Kidney (tissue), 14 donors: ENCODE results near the gene NABP1. TPM values are rescaled to one million over a fixed set of nuclear protein-coding genes. Genes with fewer than 3 reads are reported as not detected.

Experiments
- DNase-seq, 5 donors: peaks; one replicate each; pipeline ENCODE4 v3.0.0-alpha.2; 2013 to 2020
- FAIRE-seq: peaks from 2 replicates; lab custom pipeline; 2012; peaks lifted over from hg19 to GRCh38; lab: Jason Lieb, UNC
- H3K27ac ChIP-seq, 2 donors: one replicate each; pipeline ENCODE4 v1.7.0; 2013; ENCODE audit warnings: low read depth in 2 of 2, low read length in 2 of 2, inconsistent platforms in 1 of 2
- H3K27me3 ChIP-seq: one replicate; pipeline ENCODE4 v1.7.1; 2013; ENCODE audit warnings: low read length, inconsistent platforms; ENCODE audit not compliant: control insufficient read depth, insufficient read depth
- H3K36me3 ChIP-seq, 3 donors: one replicate each; pipeline versions ENCODE4 v1.7.0 to v1.7.1; 2013; ENCODE audit warnings: low read length in 3 of 3, control low read depth in 1 of 3, inconsistent platforms in 1 of 3; ENCODE audit not compliant: insufficient read depth in 3 of 3, control insufficient read depth in 2 of 3
- H3K4me1 ChIP-seq, 3 donors: one replicate each; pipeline versions ENCODE4 v1.7.0 to v1.7.1; 2013; ENCODE audit warnings: low read length in 3 of 3, inconsistent platforms in 1 of 3, low read depth in 1 of 3; ENCODE audit not compliant: control insufficient read depth in 2 of 3, insufficient read depth in 2 of 3
- H3K4me3 ChIP-seq, 3 donors: one replicate each; pipeline versions ENCODE4 v1.7.0 to v1.8.1; 2013; ENCODE audit warnings: low read length in 3 of 3, control low read depth in 1 of 3, inconsistent platforms in 1 of 3
- H3K9ac ChIP-seq, 3 donors: one replicate each; pipeline versions ENCODE4 v1.7.0 to v1.7.1; 2013; ENCODE audit warnings: low read length in 3 of 3, control low read depth in 1 of 3, inconsistent platforms in 1 of 3
- H3K9me3 ChIP-seq, 3 donors: one replicate each; pipeline versions ENCODE4 v1.7.0 to v1.7.1; 2013; ENCODE audit warnings: low read length in 3 of 3, control low read depth in 1 of 3, inconsistent platforms in 1 of 3; ENCODE audit not compliant: control insufficient read depth in 2 of 3, insufficient read depth in 1 of 3
- CTCF ChIP-seq: IDR thresholded peaks from 3 replicates; pipeline ENCODE4 v1.5.1; 2012; ENCODE audit warnings: mild to moderate bottlenecking, moderate library complexity, borderline replicate concordance; ENCODE audit not compliant: insufficient read depth; ENCODE audit errors: extremely low read depth
- intact Hi-C: fragments of 100-400 bp; cut with DNase I; formaldehyde crosslinking; loops from one replicate; pipeline ENCODE4 v1.11.1; 2022
- polyA plus RNA-seq: library from polyadenylated mRNA; stranded (reverse); fragments of 350-450 nt; fragmentation: Illumina TruSeq; extraction: RNeasy Lipid Tissue Mini Kit (QIAGEN cat#74804); gene quantifications from one replicate; pipeline ENCODE4 v1.2.3, GENCODE V29; 2014; ENCODE audit warnings: low read depth, low replicate concordance; ENCODE audit not compliant: insufficient read depth
- total RNA-seq: library from RNA; stranded (reverse); fragmentation: NEBNext Ultra II Directional; extraction: Animal tissue kit (Norgen Biotek cat#: 25700); gene quantifications from one replicate; pipeline ENCODE4 v1.2.1, GENCODE V29; 2021
- donor health status: control.
- donor health status: control.
- donor health status: control.
- donor health status: control.
- donor health status: control.
- donor health status: DM: yes; HTN: yes; CAD: no.
- donor health status: Normal renal cell carcinoma (clear cell type).

Gene NABP1
- total and polyA plus RNA-seq, 2 donors from 2014 or later = 9.6 to 39.7 TPM

- FAIRE-seq (no peak), DNase-seq (no peak)
- Histone ChIP-seq H3K4me1 (no peaks in the 10 kb centered on the region), H3K27ac (no peak overlapping the region), H3K36me3 (no peaks in the 10 kb centered on the region), H3K9me3 (no peaks in the 10 kb centered on the region), H3K4me3 (no peak overlapping the region), H3K9ac (no peak overlapping the region), H3K27me3 (no peaks in the 10 kb centered on the region)
- TF ChIP-seq CTCF = no peak
- intact Hi-C loops = no loop called here
Observed at GRCh38 chr2:191629976-191630712, 47.8 kb upstream of the NABP1 start.

GRCh38 chr2:191631754-191632153 lies 46.2 kb upstream of the NABP1 start:
- Histone ChIP-seq H3K4me3 (no peak overlapping the region), H3K36me3 (no peaks in the 10 kb centered on the region), H3K27ac (no peak overlapping the region), H3K9ac (no peak overlapping the region), H3K4me1 (no peaks in the 10 kb centered on the region), H3K9me3 (no peaks in the 10 kb centered on the region), H3K27me3 (no peaks in the 10 kb centered on the region)
- DNase-seq (peak in 2 of 5 donors; percentile 22 to 41), FAIRE-seq (no peak)
- intact Hi-C loops = no loop called here
- TF ChIP-seq CTCF = no peak

GRCh38 chr2:191632426-191632825 lies 45.5 kb upstream of the NABP1 start:
- DNase-seq (no peak), FAIRE-seq (no peak)
- Histone ChIP-seq H3K36me3 (no peaks in the 10 kb centered on the region), H3K27ac (no peak overlapping the region), H3K9ac (no peak overlapping the region), H3K9me3 (no peaks in the 10 kb centered on the region), H3K27me3 (no peaks in the 10 kb centered on the region), H3K4me1 (no peaks in the 10 kb centered on the region), H3K4me3 (no peak overlapping the region)
- TF ChIP-seq CTCF = no peak
- intact Hi-C loops = no loop called here

GRCh38 chr2:191634791-191635190 lies 43.1 kb upstream of the NABP1 start:
- no peak overlapping the region for H3K27ac ChIP-seq
- H3K4me1 ChIP-seq = peaks cover 0 to 5% (median 3%) of the 10 kb centered on the region in 3 donors
- no peak overlapping the region for H3K9ac ChIP-seq
- no peaks in the 10 kb centered on the region for H3K36me3 ChIP-seq
- no peak overlapping the region for H3K4me3 ChIP-seq
- DNase-seq (no peak), FAIRE-seq (no peak)
- no peak for TF ChIP-seq CTCF
- intact Hi-C loops = no loop called here
- no peaks in the 10 kb centered on the region for H3K9me3 ChIP-seq
- H3K27me3 ChIP-seq = no peaks in the 10 kb centered on the region
